Jurkat, Clone E6-1 (cell line): ENCODE data around the gene SETSIP. TPM values are rescaled to one million over a fixed set of nuclear protein-coding genes. Genes with fewer than 3 reads are reported as not detected.
"Not testable (repeated sequence)": the region's sequence is repeated elsewhere in the genome, so short reads cannot be mapped to it uniquely, and the experiment has no call there.

Source experiments
- DNase-seq: peaks from one replicate; pipeline ENCODE4 v3.0.0-alpha.2; 2011; ENCODE audit warnings: low read depth, low spot score
- H3K4me3 ChIP-seq: 2 replicates; pipeline ENCODE4 v1.5.1; 2011; ENCODE audit warnings: mild to moderate bottlenecking, low read length, control low read depth, moderate library complexity
- polyA plus RNA-seq: library from polyadenylated mRNA; unstranded; fragments of >200 nt; gene quantifications from one replicate; pipeline ENCODE4 v1.2.1, GENCODE V29; 2012; ENCODE audit warnings: missing spikeins; ENCODE audit not compliant: insufficient read length, insufficient read depth

The SETSIP gene
- not detected for polyA plus RNA-seq

- DNase-seq, result no peak
- H3K4me3 ChIP-seq, result no peak within 1 kb of the TSS
Measured at GRCh38 chr1:92075311-92075710, at the start of gene SETSIP. SETSIP (minus strand) TSS chr1:92075411; CDS start chr1:92075411, 0 bp downstream.

GRCh38 chr1:92123868-92124267 lies 48.7 kb upstream of the SETSIP start:
- DNase-seq, result peak; percentile 12
- no peak overlapping the region; the same call in 1 of the 2 replicates for H3K4me3 ChIP-seq

- H3K4me3 ChIP-seq, result no peak overlapping the region
- no peak for DNase-seq
Measured at GRCh38 chr1:92118826-92119225, 43.6 kb upstream of the SETSIP start.

- DNase-seq, result peak; percentile 10
- no peak overlapping the region for H3K4me3 ChIP-seq
Measured at GRCh38 chr1:92117526-92117925, 42.3 kb upstream of the SETSIP start.

GRCh38 chr1:92108631-92109030 lies 33.4 kb upstream of the SETSIP start:
- no peak for DNase-seq
- H3K4me3 ChIP-seq, result no peak overlapping the region

- no peak for DNase-seq
- no peak overlapping the region for H3K4me3 ChIP-seq
Measured at GRCh38 chr1:92105546-92106081, 30.4 kb upstream of the SETSIP start.

GRCh38 chr1:92096317-92096716 lies 21.1 kb upstream of the SETSIP start:
- H3K4me3 ChIP-seq, result no peak overlapping the region
- no peak for DNase-seq

GRCh38 chr1:92095874-92096273 lies 20.7 kb upstream of the SETSIP start:
- H3K4me3 ChIP-seq, result no peak overlapping the region
- no peak for DNase-seq

GRCh38 chr1:92094595-92094994 lies 19.4 kb upstream of the SETSIP start:
- no peak overlapping the region for H3K4me3 ChIP-seq
- no peak for DNase-seq

- no peak for DNase-seq
- no peak overlapping the region for H3K4me3 ChIP-seq
Measured at GRCh38 chr1:92094090-92094489, 18.9 kb upstream of the SETSIP start.

GRCh38 chr1:92091625-92092024 lies 16.4 kb upstream of the SETSIP start:
- no peak for DNase-seq
- no peak overlapping the region for H3K4me3 ChIP-seq

- H3K4me3 ChIP-seq, result no peak overlapping the region
- no peak for DNase-seq
Measured at GRCh38 chr1:92087542-92087941, 12.3 kb upstream of the SETSIP start.

- no peak for DNase-seq
- H3K4me3 ChIP-seq, result no peak overlapping the region
Measured at GRCh38 chr1:92085727-92086126, 10.5 kb upstream of the SETSIP start.

GRCh38 chr1:92084651-92085050 lies 9.4 kb upstream of the SETSIP start:
- DNase-seq, result no peak
- H3K4me3 ChIP-seq, result no peak overlapping the region

GRCh38 chr1:92081031-92081430 lies 5.8 kb upstream of the SETSIP start:
- H3K4me3 ChIP-seq, result peak overlapping the region; percentile 72
- no peak for DNase-seq

GRCh38 chr1:92080128-92080985 lies 5.1 kb upstream of the SETSIP start, which contains the start of gene BTBD8:
BTBD8 (plus strand) TSS chr1:92080345; CDS start chr1:92080572, 227 bp downstream.
- DNase-seq, result peak; percentile 57

GRCh38 chr1:92079441-92079840 lies 4.2 kb upstream of the SETSIP start:
- peak overlapping the region; percentile 72 for H3K4me3 ChIP-seq
- no peak for DNase-seq

More at GRCh38 chr1:92080128-92080985, 5.1 kb upstream of the SETSIP start, which contains the start of gene BTBD8:
- H3K4me3 ChIP-seq, result peak within 1 kb of the TSS; percentile 72

- DNase-seq, H3K4me3 ChIP-seq: not testable (repeated sequence)
Measured at GRCh38 chr1:92078077-92078476, 2.9 kb upstream of the SETSIP start.

- H3K4me3 ChIP-seq, result no peak overlapping the region
- DNase-seq, result no peak
Measured at GRCh38 chr1:92076363-92076762, 1.2 kb upstream of the SETSIP start.

- H3K4me3 ChIP-seq, DNase-seq: not testable (repeated sequence)
Measured at GRCh38 chr1:92074446-92074845, 765 bp downstream of the SETSIP start.
